ENCODE data around the gene GNB1L.

GNB1L gene

DNA sequence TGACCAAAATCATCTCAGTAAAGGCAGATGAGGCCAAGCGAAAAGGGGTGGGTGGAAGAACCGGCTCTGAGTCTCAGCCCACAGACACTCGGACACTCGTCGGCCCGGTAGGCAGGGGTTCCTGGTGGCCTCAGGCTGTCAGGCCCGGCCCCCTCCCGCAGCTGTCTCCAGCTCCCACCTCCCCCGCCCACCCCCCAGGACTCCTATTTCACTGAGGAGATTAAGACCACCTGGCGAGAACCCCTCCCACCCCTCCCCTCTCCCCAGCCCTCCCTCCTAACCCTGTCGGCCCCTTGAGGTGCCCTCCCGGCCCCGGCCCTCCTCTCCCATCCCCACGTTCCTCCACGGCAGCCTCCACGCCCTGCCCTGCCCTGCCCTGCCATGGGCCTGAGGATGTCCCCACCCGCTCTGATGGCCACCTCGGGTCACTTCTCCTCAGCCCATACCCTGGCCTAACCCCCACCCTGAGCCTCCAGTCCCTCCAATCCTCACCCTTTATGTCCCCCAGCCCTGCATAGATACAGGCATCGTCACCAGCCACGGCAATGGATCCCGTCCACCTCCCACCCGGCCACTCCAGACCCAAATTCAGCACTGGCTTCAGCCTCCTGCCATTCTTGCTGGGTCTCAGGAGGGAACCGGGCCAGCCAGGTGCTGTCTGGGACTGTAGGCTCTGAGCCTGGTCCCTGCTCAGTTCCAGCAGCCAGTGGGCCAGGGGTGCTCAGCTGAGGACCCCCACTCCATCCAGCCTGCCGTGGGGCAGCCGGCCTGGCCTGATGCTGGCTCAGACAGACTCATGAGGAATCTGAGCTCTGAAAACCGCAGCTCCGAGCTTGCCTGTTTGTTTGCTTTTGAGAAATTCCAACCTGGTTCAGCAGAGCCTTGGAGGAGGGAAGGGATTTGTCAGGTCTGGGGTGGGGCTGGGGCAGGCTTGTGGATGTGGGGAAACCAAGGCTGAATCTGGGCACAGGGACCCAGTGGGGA is 103.9 kb downstream of the GNB1L start:
- no peak for DNase-seq (ENCODE audit: low read depth in 2 of 2)

DNA sequence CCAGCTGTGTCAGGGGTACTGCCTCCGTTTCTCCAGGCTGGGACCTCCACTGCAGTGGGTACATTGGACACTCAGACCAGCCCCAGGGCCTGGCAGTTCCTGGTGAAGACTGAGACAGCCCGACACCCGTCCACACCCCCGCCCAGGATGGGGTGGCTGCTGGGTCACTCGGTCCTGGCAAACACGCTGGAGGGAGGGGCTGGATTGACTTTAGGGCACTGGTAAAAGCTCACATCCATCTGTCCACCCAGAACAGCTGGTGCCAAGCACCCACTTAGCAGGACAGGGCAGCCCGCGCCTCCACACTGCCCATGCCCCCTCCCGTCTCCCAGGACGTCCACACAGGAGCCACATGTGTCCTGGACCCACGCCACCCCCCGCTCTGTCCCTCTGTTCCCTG is 104.8 kb downstream of the GNB1L start:
- no peak for DNase-seq (ENCODE audit: low read depth in 2 of 2)

DNA sequence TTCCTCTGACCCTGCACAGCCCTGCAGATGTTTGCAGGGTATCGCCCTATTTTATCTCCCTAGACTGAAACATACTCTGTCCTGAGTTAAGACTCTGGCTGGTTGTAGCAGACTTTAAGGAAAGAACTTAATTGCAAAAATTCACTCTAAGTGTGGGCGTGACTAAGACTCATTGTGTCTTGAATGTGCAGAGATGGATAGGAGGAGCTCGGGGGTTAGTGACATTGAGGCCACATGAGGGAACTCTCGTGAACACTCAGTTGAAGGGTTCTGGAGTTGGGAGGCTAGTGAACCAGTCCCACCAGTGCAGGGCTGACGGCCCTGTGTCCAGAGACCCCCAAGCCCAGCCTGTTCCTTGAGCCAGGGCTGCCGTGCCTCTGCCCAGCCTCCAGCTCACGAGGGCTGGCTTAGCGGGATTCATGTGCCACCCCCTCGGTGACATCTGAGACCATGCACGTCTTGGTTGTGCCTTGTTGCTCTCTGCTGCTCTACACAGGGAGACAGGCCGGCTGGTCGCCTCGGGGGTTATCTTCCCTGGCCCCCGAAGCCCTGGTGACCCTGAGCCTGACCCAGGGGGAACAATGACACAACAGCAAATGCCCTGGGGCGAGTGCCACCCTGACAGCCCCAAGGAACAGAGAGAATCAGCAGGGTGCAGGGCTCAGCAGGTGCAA is 105.5 kb downstream of the GNB1L start:
- no peak for DNase-seq (ENCODE audit: low read depth in 2 of 2)

DNA sequence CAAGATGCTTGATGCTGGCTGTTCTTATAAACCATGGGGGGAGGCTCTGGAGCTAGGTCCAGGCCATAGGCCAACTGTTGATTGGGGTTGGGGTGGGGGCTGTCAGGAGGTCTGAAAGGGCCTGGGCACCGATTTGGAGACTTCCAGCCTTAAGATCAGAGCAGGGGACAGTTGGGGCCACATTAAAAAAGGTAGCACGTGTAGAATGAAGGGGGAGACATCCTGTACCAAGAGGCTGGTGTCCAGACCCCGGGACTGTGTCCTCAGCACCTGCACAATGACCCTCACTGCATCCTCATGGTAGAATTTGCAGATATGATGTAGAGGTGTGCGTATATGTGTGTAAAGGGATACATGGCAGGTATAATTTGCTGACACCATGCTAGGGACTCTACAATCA is 106.5 kb downstream of the GNB1L start:
- DNase-seq (ENCODE audit: low read depth in 2 of 2), result no peak

DNA sequence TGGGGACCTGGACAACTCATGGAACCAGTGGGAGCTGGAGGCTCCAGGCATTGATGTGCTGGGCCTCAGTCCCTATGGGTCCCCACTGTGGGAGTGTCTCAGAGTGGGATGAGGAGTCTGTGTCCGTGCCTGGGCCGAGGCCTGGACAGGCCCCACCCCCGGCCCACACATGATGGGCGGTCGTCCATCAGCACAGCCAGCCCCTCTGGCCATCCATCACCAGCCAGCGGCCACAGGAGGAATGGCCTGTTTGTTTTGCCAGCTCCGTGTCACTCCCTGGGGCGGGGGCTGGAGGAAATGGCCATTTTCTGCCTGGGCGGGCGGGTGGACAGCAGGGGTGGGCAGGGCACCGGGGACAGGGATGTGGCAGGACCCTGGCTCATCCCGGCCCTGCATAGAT is 107.1 kb downstream of the GNB1L start:
- no peak for DNase-seq (ENCODE audit: low read depth in 2 of 2)

DNA sequence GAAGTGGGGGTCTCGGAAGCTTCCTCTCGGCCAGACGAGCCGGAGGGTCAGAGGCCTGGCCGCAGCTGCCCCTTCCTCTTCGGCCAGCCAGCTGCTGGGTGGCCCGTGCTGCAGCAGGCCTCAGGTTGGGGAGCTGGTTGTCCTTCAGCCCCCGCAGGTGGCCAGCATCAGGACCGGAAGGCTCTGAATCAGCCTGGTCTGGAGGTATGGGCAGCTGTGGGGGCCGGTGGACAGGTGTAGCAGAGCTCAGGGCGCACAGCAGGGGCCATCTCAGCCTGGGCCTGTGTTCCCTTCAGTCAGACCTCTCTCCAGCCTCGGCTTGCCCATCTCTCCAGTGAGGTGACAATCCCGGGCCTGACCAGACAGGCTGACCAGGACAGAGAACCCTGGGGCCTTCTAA is 107.9 kb downstream of the GNB1L start:
- DNase-seq (ENCODE audit: low read depth in 2 of 2), result no peak

DNA sequence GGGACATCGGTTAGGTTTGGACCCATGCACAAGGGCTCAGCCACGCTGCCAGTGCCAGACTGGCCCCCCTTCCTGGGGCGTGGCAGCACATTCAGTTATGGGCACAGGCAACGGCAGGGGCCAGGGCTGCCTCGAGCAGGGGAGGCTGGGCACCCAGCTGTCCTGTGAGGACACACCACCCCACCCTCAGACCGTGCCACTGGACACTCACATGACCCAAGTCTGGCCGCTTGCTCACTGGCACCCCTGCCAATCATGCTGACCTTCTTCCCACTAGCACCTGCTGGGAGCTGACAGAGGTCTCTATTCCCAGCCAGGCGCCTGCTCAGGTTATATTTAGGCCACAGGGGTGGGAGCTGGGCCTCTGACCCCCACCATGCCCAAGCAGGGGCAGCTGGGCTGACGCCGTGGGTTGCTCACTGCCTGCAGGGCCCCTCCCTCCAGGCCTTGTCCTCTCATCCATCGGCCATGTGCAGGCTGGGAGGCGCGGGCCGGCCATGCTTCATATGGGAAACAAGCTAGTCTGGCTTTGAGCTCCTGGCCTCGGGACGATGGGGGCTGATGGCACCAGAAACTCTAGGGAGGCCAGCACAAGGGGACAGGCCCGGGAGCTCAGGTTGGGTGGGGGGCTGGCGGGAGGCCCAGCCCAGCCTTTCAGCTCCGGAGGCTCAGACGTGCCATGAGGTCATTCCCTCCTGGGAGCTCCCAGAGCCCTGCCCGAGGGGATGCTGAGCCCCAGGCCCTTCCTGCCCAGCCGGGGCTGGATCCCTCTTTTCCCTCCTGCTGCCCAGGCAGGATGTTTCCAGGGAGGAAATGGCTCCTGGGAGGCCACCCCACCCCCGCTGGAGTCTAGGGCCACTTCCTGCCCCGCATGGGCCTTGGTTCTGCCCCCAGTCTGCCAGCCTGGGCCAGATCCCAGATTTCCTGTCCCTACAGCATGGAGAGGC is 109.2 kb downstream of the GNB1L start:
- no peak for DNase-seq (ENCODE audit: low read depth in 2 of 2)

DNA sequence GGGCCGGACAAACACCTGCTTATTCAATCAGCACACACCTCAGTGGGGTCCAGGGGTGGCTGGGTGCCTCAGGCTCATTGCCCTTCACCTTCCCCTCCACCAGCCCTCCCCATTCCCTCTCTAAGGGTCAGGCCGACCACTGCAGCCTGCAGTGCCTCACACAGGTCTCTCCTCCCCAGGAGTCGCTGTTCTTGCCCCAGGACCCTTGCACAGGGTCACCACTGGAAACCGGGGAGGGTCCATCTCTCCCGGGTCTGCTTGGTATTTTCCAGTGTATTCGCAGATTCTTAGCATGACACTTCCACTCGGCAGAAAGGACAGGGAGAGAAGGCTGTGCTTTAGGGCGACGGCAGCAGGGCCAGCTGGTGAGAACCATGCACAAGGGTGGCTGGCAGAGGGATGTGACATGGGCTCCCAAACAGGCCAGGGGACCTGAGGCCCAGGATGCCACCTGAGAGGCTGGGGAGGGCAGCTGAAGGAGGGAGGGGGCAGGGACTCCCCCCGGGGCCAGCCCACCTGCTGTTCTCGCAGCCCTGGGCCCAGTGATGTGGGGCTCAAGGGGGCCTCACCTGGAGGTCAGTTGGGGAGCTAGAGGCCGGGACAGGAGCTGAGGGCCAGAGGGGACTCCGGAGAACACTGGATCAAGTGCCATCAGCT is 110.2 kb downstream of the GNB1L start:
- no peak for DNase-seq (ENCODE audit: low read depth in 2 of 2)

DNA sequence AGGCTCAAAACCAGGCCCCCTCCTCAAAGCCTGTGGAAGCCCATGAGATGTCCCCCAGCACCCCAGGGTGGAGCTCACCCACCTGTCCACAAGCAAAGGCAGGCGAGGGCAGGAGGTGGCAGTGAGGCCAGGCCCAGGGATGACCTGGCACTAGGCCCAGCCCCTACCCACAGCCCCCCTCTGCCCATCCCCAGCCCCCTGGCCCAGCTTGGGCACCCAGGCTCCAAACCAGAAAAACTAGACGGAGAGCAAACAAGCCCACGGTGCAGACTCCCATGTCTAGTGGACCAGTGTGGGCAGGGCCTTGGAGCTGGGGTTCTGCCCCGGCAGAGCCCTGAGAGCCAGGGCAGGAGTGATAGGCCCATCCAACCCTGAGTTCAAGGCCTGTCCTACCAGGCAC is 111.0 kb downstream of the GNB1L start:
- DNase-seq (ENCODE audit: low read depth in 2 of 2), result no peak

DNA sequence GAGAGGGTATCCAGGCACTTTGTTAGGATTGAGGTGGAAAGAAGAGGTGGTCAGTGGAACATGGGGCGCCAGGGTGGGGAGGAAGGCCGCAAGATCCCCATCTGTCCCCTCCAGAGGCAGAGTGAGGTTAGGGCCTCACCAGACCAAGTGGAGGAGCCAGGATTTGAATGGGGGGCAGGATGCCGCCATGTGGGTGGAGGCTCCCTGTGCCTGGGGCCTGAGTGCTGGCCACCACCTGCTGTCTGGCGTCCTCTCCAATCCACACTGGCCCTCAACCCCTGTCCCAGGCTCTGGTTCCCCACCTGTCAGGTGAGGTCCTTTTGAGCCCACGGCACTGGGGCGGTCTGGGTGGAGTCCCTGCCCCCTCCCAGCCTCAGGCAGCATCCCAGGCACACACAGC is 111.6 kb downstream of the GNB1L start:
- no peak for DNase-seq (ENCODE audit: low read depth in 2 of 2)

DNA sequence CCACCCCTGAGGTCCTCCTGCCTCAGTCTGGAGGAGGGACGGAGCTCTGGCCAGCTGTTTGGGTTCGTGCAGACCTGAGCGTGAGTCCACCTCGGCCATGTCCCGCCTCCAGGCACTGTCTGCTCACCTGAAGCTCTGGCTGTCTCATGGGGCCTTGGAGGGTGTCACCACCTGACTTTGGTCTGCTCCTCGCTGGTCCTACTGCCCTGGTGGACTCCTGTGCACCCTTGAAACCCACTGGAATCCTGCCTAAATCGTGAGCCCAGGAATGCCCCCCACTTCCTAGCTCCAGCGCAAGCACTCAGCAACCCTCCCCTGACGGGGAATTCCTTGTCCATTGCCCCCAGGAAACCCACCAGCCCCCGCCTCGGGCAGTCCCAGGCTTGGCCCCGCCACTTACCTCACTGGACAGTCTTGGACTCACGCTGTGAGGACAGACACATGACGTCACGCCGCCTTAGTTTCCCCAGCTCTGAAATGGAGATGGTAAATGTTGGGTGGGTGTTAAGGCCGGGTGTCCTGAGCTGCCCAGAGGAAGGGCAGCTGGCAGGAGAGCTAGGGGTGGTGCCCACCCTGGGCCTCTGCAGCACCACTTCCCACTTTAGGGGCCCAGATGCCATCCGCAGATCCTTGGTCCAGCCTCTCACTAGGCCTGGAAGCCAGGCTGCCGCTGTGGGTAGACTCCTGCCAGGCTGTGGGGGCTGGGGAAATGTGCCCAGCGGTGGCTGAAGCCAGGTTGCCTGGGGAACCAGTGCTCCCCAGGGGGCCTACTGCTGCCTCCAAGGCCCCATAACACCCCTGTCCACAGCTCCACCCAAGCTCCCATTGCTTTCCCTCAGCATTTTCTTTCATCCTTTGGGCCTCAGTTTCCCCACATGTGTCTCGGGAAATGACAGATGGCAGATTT is 112.3 kb downstream of the GNB1L start:
- DNase-seq (ENCODE audit: low read depth in 2 of 2), result no peak

DNA sequence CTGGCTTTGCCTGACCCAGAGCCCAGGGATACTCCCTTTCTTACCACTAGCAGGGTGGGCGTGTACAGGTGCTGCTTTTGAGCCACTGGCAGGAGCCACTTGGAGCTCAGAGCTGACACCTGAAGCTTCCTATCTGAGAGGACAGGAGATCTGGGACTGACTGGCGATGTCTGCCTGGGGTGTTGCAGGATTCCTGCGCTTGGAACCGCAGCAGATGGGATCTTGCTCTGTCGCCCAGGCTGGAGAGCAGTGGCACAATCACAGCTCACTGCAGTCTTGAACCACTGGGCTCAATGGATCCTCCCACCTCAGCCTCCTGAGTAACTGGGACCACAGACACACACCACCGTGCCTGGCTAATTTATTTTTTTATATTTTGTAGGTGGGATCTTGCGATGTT is 113.6 kb downstream of the GNB1L start:
- no peak for DNase-seq (ENCODE audit: low read depth in 2 of 2)

DNA sequence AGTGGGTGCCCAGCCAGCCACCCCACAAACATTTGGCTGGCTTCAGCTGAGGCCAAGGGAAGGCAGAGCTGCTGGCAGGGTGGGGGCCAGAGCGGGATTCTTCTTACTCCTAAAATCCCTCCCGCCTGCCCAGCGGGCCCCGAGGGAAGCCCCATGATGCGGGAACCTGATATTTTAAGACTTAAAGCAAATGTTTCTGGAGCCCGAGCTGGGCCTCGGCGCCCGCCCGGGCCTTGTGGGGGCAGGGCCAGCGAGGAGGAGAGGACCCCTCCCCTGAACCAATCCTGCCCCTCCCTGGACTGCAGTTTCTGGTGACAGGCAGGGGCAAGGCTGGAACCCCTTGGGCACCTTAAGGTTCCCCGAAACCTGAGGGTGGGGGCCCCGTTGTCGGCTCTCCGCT is 114.1 kb downstream of the GNB1L start:
- DNase-seq (ENCODE audit: low read depth in 2 of 2), result no peak

DNA sequence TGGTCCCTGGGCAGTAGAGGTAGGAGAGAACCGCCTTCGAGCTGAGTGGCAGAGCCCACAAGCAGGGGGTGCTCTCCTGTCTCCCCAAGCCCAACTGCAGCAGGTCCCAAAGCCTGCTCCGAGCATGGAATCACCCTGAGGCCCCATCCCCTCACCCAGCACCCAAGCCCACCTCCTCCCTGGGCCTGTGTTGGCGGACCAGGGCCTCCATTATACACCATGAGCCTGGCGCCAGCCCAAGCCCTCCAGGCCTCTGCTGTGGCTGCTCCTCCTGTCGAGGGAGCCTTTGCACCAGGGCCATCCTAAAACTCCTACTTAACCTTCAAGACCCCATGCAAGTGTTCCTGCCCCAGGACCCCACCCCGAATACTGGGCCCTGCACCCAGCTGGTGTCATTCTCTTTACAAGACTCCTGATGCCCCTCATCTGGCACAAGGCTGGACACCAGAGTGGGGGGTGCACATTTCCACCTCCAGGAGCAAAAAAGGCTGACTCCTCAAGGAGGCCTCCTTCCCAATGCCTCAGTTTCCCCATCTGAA is 114.7 kb downstream of the GNB1L start:
- no peak for DNase-seq (ENCODE audit: low read depth in 2 of 2)

DNA sequence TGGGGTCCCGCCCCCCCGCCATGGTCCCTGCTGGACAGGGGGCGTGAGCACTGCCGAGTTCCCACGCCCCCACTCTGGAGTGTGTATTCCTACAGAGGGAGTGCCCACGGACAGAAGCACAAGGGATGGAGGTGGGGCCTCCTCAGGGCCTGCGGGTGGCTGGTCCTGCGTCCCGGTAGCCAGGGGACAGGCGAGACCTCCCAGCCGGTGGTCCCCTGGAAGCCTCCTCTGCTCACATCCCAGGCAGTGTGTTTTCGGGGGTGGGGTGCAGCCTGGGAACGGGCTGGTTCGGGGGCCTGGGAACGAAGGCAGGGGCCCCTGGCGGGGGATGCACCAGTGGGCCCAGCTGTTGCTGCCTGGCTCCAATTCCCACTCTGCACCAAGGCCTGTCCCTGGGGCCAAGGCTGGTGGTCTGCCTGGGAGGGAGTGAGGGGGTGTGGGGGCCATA is 115.2 kb downstream of the GNB1L start:
- DNase-seq (ENCODE audit: low read depth in 2 of 2), result no peak

DNA sequence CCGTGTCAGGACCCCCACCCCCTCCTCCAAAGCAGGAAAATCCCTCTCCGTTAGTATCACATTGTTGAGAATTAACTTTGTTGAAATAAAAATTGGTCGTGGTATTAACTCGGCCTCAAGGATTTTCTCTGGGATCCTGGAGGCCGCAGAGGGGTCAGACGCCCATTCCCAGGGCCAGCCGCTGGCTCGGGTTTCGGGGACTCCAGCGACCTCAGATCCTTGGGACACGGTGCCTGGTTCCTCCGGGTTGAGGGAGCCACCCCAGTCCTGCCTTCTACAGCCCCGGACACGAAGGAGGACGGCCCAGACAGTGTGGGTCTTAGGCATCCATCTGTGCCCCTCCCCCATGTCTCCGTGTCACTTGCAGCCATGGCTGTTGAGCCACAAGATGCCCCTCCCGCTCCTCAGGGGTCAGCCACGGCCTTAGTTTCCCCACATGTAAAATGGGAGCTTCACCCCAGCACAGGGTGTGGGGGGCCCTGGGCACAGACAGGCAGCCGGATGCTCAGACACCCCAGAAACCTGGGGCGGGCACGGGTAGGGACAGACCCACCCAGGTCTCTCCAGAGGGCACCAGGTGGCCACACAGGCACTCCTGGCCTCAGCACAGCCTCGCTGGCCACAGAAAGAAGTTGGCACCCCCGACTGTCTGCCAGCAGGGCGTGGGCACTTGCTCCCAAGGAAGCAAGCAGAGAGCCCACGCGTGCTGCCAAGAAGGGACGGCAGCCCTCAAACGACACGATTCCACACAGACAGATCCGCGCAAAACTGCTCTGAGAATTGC is 115.8 kb downstream of the GNB1L start:
- no peak for DNase-seq (ENCODE audit: low read depth in 2 of 2)

DNA sequence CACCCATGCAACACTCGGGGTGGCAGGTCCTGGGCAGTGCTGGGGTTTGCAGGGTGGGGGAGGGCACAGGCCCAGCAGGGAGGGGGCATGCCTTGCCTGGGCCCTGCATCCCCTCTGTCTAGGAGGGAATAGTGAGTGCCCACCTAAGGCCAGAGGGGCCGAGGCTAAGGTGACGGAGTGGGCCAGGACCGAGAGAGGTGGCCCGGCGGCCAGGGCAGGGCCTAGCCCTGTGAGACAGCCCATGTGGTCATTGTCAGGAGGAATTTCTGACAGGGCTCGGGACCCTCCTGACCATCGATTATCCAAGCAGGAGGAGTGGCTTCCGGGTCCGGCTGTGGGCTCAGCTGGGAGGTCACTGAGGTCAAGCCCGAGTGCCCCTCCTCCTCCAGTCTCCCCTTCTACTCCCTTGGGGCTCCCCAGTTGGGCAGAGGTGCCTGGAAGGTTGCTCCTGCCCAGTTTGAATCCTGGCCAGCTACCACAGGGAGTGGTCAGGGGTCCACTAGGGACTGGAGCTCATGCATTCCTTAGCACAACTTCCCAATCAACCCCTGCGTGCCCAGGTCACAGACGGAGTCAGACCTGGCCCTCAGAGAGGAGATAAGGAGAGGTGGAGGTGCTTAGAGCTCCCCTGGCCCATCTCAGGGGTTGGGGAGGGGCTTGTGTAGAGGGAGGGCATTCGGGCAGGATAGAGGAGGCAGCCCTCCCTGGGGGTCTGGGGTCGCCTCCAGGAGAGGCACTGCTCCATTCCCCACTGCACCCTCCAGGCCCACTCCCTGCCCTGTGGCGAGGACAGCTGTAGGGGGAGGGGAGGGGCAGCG is 116.6 kb downstream of the GNB1L start:
- no peak for DNase-seq (ENCODE audit: low read depth in 2 of 2)
